ENCODE results near the gene HPS1.

- TF ChIP-seq CTCF (IDR thresholded peaks at IDR 0.05; ENCODE audit: insufficient read depth, low read depth, low read length), result no peak
- no peak for TF ChIP-seq EZH2 (IDR thresholded peaks at IDR 0.05; ENCODE audit: insufficient read depth, low read length)
These were observed 38.9 kb downstream of the HPS1 start for GRCh38 chr10:98407744-98408241.
